GM19452 (cell line): ENCODE results near the gene TIMM44.
"Not testable (repeated sequence)": the region's sequence is repeated elsewhere in the genome, so short reads cannot be mapped to it uniquely, and the experiment has no call there.

ENCODE experiments used
- ATAC-seq: cut with Tn5 transposase; IDR thresholded peaks from one replicate; pipeline ENCODE4 v1.9.1; 2021; ENCODE audit not compliant: unreplicated experiment

TIMM44 gene

DNA sequence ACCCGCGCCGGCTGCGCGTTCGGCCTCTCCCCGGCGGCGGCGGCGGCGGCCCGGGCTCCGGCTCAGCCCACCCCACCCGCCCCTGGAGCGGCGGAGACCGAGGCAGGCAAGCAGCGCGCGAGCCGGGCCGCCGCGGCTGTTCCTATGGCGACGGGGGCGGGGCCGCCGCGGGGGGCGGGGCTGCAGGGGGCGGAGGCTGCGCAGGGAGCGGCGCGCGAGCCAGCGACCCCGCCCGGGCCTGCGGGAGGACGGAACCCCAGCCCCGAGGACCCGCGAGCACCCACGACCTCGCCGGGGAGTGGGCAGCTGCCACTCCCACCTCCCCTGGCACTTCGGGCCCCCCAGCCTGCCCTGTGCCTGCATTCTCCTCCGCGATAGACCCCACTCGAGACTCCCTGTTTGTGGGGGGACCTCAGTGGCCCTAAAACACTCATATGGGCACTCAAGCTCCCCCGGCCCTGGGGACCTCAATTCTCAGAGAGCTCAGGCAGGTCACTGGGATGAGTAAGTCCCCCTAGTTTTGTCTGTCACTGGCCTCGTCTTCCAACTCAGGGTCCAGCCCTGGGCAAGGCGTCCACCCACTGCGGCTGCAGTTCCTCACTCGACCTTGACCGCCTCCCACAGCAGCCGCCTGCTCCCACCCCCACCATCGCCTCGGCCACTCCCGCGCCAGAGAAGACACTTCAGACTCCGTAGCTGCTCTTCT, 17.3 kb downstream of the TIMM44 start, which contains the start of gene CTXN1:
Gene CTXN1 (minus strand): TSS at position 115 of the 706 bp plus-strand sequence. CDS start 597 bp downstream, outside the sequence.
- ATAC-seq, result no peak

DNA sequence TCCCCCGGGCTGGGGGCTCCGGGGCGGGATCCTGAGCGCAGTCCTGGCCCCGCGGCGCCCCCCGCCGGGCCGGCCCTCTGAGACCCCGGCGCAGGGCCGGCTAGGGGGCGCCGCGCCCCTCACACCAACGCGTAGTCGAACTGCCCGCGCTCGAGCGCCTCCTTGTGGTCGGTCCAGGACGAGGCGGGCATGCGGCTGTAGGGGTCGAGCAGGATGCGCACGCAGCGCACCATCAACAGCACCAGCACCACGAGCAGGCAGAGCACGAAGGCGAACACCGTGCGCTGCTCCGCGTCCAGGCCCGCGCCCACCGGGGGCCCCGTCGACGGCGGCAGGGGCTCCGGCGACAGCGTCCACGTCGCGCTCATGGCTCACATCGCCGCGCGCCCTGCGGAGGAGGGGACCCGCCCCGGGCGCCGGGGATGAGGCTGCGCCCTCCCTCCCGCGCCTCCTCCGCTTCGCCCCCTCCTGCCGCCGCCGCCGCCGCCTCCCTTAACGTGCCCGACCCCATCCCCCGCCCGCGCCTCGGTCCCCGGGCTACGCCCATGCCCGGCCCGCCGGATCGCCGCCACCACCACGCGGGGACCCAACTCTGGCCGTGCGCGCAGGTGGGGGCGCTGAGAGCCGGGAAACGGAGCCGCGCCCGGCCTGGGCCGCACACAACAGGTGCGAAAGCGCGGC, 18.2 kb downstream of the TIMM44 start:
- no peak for ATAC-seq

DNA sequence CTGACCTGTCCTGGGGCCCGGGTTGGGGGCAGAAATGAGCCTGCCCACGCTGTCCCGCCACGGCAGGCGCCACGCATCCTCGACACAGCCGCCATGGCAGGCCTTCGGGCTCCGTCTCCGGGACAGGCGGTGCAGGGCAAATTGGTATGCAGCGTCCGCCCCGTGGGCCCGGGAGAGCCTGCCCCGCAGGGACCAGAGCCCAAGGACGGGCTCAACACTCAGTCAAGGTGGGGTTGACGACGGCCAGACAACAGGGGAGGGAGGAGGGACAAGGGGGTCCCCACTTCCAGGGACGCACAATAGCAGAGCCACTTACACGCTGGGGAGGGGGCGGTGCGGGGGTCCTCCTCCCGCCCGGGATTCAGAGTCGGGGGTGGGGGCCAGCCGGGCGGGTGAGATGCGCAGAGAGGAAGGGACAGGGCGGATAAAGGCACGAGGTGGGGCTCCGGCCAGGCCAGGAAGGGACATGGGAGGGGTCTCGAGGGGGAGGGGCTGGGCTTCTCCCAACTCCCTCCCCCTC, 18.8 kb downstream of the TIMM44 start:
- no peak for ATAC-seq

DNA sequence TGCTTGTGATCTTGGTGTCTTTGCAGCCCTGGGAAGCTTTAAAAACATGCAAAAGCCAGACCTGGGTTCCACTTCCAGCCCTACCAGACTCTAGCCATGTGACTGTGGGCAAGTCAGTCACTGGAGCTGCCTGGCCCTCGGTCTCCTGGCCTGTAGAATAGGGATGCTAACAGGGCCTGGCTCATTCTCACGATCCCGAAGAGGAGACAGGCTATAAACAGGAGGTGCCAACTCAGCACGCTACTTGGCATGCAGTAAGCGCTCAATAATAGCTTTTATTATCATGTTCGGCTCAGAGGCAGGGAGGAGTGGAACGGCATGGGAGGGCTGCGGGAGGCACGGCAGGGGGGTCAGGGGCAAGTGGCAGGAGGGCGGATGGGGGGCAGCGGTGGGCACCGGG, 19.2 kb downstream of the TIMM44 start:
- no peak for ATAC-seq

DNA sequence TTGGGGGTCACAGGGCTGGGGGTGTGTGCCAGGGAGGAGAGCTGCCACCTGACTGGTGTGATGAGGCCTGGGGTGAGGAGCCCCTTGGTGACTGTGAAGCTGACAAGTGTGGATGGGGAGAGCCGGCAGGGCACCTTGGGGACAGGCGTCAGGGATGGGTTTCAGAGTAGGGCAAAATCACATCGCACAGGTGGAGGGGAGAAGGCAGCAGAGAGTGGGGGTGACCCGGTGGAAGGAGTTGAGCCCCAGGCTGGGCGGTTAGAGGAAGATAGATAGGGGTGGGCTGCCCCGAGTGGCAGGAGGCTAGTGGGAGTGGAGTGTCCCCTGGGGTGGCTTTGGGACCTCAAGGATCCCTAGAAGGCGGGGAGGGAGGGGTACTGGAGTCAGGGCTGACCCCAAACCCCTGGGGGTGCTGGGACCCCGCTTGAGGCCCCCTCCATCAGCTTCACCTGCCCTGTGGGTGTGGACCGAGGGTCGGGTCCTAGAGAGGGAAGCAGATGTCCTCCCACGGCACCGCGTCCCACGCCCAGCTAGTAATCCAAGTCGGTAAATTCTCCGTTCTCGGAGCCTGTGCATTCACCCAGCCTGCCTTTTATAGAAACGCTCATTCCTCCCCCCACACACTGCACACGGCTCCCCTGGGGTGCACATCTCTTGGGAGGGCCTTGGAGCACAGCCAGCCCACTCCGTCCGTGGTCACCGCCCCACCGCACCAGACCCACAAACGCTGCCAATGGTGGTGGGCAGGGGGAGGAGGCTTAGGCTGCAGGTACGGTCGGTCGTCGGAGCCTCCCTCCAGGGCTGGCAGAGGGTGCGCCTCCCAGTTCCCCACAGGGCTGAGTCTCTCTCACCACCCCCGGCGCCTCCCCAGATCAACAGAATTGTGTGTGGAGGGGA, 19.9 kb downstream of the TIMM44 start:
- no peak for ATAC-seq

DNA sequence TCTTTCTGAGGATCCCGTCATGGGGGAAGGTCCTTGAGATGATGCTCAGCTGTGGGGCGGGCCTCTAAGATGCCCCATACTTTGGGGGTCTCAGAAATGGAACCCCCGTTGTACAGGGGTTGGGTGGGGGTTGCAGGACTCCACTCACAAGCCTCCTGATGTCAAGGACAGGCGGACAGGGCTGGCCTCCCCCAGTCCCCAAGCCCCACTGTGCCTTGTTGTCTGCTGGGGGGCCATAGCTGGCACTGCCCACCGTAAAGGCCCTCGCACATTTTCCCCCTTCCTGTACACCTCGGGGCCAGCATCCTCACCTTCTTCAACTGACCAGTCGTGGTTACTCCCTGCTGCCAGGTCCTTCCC, 20.6 kb downstream of the TIMM44 start:
- no peak for ATAC-seq

DNA sequence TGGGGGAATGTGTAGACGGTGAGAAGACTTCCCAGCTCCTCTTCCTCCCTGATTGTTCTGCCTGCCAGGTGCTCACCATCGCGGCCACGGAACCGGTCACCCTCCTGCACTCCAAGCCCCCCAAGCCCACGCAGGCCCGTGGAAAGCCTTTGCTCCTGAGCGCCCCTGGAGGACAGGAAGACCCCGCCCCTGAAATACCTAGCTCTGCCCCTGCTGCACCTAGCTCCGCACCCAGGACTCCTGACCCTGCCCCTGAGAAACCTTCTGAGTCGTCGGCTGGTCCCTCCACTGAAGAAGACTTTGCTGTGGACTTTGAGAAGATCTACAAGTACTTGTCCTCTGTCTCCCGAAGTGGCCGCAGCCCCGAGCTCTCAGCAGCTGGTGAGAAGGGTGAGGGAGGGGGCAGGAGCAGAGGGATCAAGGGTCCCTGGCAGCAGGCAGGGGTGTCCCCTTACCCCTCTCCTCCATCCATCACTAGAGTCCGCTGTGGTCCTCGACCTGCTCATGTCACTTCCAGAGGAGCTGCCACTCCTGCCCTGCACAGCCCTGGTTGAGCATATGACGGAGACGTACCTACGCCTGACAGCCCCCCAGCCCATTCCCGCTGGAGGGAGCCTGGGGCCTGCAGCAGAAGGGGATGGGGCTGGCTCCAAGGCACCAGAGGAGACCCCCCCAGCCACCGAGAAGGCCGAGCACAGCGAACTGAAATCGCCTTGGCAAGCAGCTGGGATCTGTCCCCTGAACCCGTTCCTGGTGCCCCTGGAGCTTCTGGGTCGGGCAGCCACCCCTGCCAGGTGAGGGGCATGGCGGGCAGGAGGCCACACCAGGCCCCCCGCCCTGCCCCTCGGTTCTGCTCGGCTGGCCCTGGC, 21.3 kb downstream of the TIMM44 start:
- no peak for ATAC-seq

DNA sequence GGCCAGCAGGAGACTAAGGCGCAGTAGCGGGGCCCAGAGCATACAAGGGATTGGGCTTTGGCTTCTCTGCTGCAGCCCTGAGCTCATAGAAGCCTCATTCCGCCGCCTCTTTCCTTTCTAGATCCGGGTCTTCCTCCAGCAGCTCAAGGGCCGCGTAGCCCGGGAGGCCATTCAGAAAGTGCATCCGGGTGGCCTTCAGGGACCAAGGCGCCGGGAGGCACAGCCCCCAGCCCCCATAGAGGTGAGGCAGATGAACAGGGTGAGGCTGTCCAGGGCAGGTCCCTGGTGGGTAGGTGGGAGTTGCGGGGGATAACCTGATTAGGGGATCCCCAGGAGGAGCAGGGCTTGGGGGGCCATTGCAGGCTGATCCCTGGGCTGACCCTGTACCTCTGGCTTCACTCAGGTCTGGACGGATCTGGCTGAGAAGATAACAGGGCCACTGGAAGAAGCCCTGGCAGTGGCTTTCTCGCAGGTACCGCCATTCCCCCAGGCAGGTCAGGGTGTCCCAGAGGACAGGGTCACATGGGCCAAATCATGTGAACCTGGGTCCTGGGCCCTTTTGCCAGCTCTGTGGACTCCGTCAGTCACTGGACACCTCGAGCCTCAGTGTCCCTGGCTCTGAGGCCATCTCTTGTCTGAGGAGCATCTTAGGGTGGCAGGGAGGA, 22.0 kb downstream of the TIMM44 start:
- no peak for ATAC-seq

DNA sequence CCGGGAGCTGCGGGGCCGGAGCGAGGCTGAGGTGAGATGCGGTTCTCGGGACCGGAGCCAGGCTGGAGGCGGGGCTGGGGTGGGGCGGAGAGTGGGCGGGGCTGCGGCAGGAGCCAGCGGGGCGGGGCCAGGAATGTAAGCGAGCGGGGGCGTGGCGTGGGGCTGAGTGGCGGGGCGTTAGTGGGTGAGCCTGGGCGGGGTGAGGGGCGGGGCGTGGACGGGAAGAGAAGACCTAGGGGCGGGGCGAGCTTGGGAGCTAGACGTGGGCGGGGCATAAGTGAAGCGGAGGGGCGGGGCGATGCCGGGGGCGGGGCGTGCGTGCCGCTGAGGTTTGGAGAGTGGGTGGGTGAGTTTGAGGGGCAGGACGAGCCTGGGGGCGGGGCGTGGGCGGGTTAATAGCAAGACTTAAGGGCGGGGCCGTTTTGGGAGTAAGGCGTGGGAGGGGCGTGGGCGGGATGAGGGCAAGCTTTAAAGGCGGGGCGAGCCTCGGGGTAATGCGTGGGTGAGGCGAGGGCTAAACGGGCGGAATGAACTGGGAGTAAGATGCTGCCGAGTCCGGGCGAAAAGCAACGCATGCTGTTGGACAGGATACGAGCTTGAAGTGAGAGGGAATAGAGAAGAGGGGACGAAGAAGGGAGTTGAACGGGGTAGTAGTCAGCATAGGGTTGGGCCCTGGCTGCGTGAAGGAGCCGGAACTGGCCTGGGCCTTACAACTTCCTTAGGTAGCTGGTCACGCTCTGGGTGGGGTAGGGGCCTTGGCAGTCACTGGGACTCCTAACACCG, 22.8 kb downstream of the TIMM44 start:
- peak; percentile 49 for ATAC-seq

DNA sequence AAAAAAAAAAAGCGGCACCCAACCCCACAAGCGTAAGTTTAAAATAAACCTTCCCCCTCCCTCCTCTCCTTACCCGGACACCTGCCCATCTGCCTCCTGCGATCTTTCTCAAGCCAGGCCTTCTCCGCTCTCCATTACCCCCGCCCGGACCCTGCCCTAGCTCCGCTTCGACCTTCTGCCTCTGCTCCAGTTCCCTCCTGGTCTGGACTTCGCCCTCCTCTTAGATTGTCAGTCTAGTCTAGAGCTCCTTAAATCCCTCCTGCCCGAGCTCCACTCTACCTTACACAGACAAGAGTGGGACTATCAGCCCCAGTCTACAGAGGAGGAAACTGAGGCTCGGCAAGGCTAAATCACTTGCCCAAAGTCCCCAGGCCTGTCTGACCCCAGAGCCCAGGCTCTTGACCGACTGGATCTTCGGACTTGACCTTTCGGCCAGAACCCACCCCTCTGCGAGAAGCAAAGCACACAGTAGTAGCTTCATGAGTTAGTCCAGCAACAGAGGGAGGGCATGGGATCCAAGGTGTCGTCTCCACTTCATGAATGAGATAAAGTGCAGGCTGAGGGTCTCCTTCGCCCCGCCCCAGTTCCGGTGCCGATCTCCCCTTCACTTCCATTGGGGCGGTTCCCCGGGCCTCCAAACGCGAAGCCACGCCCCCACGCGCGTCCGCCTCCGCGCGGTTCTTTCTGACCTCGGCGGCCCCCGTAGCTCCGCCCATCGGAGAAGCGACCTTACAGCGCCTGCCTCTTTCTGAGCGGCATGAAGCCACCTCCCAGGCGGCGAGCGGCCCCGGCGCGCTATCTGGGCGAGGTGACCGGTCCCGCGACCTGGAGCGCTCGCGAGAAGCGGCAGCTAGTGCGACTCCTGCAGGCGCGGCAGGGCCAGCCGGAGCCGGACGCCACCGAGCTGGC, 23.6 kb downstream of the TIMM44 start, which contains the start of gene SNAPC2:
Gene SNAPC2 (plus strand): TSS at position 729 of the 909 bp plus-strand sequence. CDS start 29 bp downstream, at position 758.
- peak; percentile 65 for ATAC-seq

DNA sequence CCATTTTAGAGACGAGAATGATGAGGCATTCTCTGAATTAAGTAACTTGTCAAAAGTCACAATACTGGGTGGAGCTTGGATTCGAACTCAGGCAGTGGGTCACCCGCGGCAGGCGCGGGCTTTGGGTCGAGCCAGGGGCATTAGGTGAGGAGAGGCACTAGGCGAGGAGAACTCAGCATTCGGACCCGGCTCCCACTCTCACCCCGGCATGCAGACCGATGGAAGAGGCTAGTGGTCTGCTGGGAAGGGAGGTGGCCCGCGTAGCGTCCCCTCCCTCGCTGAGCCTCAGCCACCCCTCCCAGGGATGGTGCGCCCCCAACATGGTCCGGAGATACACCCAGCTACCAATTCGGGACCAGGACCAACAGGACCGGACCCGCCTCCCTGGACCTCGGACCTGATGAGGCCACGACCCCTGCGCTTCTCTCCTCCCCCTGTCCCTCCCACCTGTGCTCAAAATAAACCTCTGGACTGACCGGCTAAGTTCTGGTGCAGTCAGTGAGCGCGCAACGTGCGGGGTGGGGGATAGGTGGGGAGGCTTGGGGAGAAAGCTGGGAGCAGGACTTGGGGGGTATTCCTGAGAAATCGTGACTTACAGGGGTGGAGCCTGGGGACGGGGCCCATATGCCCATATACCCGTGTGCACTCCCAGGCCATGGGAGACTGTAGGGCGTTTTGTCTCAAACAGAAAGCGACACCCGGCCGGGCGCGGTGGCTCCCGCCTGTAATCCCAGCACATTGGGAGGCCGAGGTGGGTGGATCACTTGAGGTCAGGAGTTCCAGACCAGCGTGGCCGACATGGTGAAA, 24.6 kb downstream of the TIMM44 start:
- ATAC-seq, result no peak

DNA sequence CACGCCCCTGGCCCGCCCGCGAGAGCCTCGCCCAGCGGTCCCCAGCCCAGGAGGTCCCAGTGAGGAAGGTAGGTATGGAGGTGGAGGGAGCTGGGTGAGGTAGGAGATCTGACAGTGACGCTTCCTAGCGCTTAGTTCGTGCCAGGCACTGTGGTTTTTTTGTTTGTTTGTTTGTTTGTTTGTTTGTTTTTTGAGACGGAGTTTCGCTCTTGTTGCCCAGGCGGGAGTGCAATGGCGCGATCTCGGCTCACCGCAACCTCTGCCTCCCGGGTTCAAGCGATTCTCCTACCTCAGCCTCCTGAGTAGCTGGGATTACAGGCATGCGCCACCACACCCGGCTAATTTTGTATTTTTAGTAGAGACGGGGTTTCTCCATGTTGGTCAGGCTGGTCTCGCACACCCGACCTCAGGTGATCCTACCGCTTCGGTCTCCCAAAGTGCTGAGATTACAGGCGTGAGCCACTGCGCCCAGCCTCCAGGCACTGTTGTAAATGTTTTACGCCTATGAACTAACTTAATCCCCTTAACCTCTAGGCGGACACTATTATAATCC, 25.3 kb downstream of the TIMM44 start:
- ATAC-seq, result not testable (repeated sequence)

DNA sequence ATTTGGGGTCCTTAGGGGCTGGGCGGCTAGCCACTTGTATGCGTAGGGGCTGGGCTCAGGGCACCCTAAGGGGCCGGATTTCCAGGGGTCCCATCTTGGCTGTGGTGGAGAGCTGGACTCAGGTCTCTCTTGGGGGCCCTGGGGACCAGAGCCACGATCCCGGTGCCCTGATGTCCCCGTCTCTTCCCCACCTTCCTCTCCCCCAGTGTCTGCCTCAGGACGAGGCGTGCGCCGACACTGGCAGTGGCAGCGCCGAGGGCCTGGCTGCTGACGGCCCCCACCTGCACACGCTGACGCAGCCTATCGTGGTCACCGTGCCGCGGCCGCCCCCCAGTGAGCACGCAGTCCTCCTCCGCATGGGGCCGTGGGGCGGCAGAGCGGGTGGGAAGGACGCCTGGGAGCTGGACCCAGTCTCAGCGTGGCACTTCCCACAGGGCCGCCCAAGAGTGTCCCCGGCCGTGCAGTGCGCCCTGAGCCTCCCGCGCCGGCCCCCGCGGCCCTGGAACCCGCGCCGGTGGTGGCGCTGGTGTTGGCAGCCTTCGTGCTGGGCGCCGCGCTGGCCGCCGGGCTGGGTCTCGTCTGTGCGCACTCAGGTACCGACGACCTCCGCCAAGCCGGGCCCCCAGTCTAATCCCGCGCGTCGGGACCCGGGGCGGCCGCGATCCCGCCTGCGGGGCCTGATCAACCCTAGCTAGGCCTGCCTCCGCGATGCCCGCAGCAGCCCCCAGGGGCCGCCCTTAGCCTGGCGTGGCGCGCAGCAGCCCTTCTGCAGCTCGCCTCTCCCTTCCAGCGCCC, 26.0 kb downstream of the TIMM44 start:
- ATAC-seq, result no peak

DNA sequence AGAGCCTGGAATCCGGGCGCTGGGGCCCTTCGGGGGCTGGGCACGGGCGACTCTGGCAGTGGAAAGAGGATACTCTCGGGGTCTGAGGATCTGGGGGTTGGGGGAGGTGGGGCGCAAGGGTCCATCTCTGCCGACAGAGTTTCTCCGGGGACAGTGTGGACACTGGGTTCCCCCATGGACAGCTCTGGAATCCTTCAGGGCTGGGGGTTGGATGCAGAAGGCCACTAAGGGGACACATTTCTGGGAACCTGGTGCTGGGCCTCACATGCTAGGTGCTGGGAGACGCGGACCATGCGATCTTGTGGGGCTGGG, 26.6 kb downstream of the TIMM44 start:
- ATAC-seq, result no peak

DNA sequence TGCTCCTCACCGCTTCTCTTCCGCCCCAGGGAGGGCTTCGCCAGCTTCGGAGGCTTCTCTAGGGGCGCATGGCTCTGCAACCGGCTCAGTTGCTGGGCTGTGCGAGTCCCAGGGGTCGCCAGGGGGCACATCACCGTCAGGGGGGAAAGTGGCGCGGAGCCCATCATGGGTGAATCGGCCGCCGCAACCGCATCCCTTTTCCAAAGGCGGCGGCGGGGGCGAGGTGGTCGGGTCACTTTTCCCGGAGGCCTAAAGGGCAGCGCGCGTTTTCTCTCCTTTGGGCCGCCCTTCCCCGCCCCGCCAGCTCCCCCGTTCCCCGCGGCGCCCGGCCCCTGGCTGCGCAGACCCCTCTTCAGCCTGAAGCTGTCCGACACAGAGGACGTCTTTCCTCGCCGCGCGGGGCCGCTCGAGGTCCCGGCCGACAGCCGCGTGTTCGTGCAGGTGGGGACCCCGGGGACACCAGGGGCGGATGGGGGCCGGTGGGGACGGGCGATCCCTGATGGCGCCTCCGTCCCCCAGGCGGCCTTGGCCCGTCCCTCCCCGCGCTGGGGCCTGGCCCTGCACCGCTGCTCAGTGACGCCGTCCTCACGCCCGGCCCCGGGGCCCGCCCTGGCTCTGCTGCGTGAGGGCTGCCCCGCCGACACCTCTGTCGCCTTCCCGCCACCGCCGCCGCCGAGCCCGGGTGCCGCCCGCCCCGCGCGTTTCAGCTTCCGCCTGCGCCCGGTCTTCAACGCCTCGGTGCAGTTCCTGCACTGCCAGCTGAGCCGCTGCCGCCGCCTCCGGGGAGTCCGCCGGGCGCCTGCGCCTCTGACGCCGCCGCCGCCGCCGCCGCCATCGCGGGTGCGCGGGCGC, 27.1 kb downstream of the TIMM44 start:
- no peak for ATAC-seq
